Ishikawa (cell line): ENCODE results near the gene SLC4A3.

Experiments used
- CEBPB ChIP-seq: IDR thresholded peaks from 2 replicates; pipeline ENCODE4 v1.6.1; 2012
- CREB1 ChIP-seq: IDR thresholded peaks from 2 replicates; pipeline ENCODE4 v1.6.1; 2012; ENCODE audit warnings: low read depth
- EGR1 ChIP-seq: IDR thresholded peaks from 2 replicates; pipeline ENCODE4 v1.6.1; 2012
- EP300 ChIP-seq: IDR thresholded peaks from 2 replicates; pipeline ENCODE4 v1.6.1; 2012; ENCODE audit warnings: borderline replicate concordance
- FOXM1 ChIP-seq: IDR thresholded peaks from 2 replicates; pipeline ENCODE4 v1.6.1; 2012; ENCODE audit warnings: low read depth, borderline replicate concordance
- NFIC ChIP-seq: IDR thresholded peaks from 2 replicates; pipeline ENCODE4 v1.6.1; 2012
- RAD21 ChIP-seq: IDR thresholded peaks from 2 replicates; pipeline ENCODE4 v1.6.1; 2012; ENCODE audit warnings: low read depth
- TAF1 ChIP-seq: IDR thresholded peaks from 2 replicates; pipeline ENCODE4 v1.6.1; 2012; ENCODE audit warnings: low read depth, mild to moderate bottlenecking
- TCF12 ChIP-seq: IDR thresholded peaks from 2 replicates; pipeline ENCODE4 v1.6.1; 2012; ENCODE audit warnings: low read depth
- TEAD4 ChIP-seq: IDR thresholded peaks from 2 replicates; pipeline ENCODE4 v1.6.1; 2012
- YY1 ChIP-seq: IDR thresholded peaks from 2 replicates; pipeline ENCODE4 v1.6.1; 2012; ENCODE audit warnings: low read depth
- ZBTB7A ChIP-seq: IDR thresholded peaks from 2 replicates; pipeline ENCODE4 v1.6.1; 2012; ENCODE audit warnings: low read depth
- TF ChIP-seq, protein P1 (sequence below): IDR thresholded peaks from 2 replicates; pipeline ENCODE4 v1.6.1; 2012
- TF ChIP-seq, protein P2 (sequence below): IDR thresholded peaks from 2 replicates; pipeline ENCODE4 v1.6.1; 2012; ENCODE audit warnings: low read depth, mild to moderate bottlenecking
- TF ChIP-seq, protein P3 (sequence below): IDR thresholded peaks from 2 replicates; pipeline ENCODE4 v1.6.1; 2012

Gene SLC4A3

DNA sequence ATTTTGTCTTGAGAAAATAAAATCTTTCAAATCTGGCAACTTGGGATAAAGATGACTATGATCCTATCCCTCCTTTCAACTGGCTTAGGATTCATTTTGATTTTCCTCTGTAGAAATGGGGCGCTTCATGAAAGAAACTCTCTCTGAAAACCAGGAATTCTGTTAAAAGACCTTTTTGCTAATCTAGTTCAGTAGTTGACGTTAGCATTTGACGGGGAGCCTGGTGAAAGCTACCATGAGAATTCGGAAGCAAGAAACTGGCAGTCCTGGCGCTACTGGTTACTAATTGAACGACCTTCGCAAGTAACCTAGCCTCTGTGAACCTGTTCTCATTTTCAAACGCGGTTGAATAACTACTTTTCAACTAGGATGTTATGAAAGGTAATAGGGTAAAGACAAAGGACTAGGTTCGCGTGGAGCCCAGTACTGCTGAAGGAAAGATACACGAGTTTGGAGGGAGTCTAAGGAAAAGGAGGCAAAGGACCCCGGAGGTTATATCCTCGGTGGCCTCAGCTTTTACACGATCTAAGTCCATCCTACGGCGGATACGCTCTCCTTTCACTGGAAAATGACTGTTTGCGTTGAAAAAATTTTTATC lies 30.4 kb upstream of the SLC4A3 start:
- TF ChIP-seq EP300 (no peak), RAD21 (no peak), EGR1 (no peak), YY1 (no peak), TEAD4 (no peak), CREB1 (no peak), ZBTB7A (no peak)
- TF ChIP-seq, protein P1, sequence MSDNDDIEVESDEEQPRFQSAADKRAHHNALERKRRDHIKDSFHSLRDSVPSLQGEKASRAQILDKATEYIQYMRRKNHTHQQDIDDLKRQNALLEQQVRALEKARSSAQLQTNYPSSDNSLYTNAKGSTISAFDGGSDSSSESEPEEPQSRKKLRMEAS, result no peak
- TF ChIP-seq, protein P2, sequence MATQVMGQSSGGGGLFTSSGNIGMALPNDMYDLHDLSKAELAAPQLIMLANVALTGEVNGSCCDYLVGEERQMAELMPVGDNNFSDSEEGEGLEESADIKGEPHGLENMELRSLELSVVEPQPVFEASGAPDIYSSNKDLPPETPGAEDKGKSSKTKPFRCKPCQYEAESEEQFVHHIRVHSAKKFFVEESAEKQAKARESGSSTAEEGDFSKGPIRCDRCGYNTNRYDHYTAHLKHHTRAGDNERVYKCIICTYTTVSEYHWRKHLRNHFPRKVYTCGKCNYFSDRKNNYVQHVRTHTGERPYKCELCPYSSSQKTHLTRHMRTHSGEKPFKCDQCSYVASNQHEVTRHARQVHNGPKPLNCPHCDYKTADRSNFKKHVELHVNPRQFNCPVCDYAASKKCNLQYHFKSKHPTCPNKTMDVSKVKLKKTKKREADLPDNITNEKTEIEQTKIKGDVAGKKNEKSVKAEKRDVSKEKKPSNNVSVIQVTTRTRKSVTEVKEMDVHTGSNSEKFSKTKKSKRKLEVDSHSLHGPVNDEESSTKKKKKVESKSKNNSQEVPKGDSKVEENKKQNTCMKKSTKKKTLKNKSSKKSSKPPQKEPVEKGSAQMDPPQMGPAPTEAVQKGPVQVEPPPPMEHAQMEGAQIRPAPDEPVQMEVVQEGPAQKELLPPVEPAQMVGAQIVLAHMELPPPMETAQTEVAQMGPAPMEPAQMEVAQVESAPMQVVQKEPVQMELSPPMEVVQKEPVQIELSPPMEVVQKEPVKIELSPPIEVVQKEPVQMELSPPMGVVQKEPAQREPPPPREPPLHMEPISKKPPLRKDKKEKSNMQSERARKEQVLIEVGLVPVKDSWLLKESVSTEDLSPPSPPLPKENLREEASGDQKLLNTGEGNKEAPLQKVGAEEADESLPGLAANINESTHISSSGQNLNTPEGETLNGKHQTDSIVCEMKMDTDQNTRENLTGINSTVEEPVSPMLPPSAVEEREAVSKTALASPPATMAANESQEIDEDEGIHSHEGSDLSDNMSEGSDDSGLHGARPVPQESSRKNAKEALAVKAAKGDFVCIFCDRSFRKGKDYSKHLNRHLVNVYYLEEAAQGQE, result no peak

DNA sequence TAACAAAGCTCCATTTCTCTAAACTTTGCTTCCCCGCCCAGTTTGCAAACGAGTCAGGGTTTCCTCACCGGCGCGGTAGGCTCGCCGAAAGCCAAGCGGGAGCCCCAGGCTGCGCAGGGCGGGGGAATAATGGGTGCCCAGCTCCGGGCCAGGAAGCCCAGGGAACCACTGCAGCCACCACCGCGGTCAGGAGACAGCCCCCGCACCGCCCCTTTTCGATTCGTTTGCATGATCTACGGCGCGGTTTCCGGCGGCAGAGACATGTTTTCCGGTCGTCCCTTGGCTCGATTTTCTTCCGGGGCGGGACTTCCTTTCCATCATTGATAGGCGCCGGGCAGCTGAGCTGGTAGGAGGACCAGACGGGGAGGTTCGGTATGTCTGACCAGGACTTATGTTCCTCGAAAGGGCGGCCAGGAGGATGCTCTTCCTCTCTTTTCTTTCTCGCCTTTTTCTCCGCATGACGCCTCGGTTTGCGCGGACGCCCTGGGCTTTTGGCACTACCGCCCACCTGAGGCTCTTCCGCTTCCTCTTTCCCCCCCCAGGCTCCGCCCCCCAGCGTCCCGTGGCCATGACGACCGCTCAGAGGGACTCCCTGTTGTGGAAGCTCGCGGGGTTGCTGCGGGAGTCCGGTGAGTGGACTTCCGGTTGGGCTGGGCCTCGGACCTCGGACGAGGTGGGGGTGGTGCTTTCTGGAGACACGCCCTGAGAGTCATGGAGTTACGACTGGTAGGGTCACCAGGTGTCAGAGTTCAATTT lies 29.7 kb upstream of the SLC4A3 start, which contains the start of gene STK11IP:
Gene STK11IP, plus strand, starts transcription at position 306 of the 756 bp plus-strand sequence. Its CDS starts 263 bp downstream, at position 569.
- TF ChIP-seq CREB1 (peak; percentile 67; the same call in 1 of the 2 replicates), TEAD4 (peak; percentile 35; the same call in 1 of the 2 replicates), TCF12 (no peak; the same call in 1 of the 2 replicates), EGR1 (peak; percentile 27; the same call in 1 of the 2 replicates), CEBPB (no peak), ZBTB7A (no peak), TAF1 (peak; percentile 89), RAD21 (peak; percentile 8; the same call in 1 of the 2 replicates), EP300 (no peak), FOXM1 (no peak), NFIC (peak; percentile 73), YY1 (peak; percentile 78)
- TF ChIP-seq, protein P3, sequence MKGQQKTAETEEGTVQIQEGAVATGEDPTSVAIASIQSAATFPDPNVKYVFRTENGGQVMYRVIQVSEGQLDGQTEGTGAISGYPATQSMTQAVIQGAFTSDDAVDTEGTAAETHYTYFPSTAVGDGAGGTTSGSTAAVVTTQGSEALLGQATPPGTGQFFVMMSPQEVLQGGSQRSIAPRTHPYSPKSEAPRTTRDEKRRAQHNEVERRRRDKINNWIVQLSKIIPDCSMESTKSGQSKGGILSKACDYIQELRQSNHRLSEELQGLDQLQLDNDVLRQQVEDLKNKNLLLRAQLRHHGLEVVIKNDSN, result peak; percentile 36; the same call in 1 of the 2 replicates
- TF ChIP-seq, protein P1, result peak; percentile 64; the same call in 1 of the 2 replicates
- TF ChIP-seq, protein P2, result no peak

DNA sequence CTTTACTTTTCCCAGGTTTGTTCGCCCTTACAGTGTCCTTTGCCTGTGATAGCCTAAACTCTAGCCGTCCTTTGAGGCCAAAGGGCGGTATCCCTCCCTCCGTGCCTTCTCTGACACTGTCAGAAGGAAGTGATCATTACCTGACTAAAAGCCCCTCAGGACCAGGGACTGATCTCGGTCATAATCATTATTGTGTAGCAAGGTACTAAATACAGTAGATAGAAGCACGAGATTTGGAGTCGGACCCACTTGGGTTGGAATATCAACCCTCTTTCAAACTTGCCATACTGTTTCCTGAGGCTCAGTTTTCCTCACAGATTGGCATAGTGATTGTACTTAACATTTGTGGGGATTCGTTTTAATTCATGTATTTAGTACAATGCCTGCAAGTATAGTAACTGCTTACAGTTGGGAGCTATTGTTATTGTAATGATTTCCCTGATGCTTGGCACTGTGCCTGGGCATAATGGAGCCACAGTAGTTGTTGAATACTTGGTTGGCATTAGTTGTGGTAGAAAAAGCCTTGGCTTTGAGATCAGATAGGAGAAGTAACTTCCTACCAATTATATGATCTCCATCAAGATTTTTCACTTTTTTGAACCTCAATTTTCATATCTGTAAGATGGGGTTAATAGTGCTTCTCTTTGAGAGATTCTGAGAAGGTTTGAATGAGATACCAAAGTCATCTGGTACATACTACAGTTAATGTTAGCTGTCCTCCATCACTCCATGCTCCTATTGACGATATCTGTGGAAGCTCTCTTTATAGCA lies 28.9 kb upstream of the SLC4A3 start:
- TF ChIP-seq, protein P1, result no peak
- 0 out of 2 replicates have a peak, but pooled peaks have one; percentile 31 for TF ChIP-seq NFIC

DNA sequence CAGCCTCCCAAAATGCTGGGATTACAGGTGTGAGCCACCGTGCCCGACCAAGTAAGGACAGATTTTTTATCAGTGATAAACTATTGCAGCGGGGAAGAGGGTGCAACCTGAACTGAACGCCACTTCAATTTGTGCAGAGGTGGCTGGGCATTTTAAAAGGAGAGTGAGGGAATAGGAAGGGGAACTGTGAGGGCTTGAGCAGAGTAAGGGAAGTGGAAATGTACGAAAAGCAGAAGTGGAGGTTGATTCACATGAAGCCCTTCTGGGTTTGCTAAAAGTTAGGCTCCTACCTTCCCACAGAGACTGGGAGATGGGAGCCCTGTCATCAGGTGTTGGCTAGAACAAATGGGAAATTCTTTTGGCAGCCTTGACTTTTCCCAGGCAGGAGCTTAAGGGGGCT lies 23.7 kb upstream of the SLC4A3 start:
- no peak for TF ChIP-seq FOXM1
- no peak for TF ChIP-seq CEBPB
- no peak for TF ChIP-seq YY1
- TF ChIP-seq, protein P3, result no peak
- TF ChIP-seq TEAD4, result no peak
- no peak for TF ChIP-seq CREB1

DNA sequence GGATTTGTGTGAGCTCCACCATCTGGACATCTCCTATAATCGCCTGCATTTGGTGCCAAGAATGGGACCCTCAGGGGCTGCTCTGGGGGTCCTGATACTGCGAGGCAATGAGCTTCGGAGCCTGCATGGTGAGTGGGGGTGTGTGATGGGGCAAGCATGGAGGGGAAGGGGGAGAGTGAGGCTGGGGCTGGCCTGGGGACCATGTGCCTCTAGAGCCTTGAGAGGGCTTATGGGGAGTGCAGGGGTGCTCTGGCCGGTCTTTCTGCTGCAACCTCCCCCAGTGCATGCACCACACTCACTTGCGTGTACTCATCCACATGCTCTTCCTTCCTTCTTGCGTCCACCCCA lies 21.8 kb upstream of the SLC4A3 start:
- TF ChIP-seq CREB1, result no peak
- no peak for TF ChIP-seq TEAD4
- no peak for TF ChIP-seq RAD21
- TF ChIP-seq NFIC, result no peak
- no peak for TF ChIP-seq TCF12
- TF ChIP-seq, protein P1, result no peak
- no peak for TF ChIP-seq TAF1
- no peak for TF ChIP-seq EGR1
- TF ChIP-seq, protein P2, result no peak
- TF ChIP-seq, protein P3, result no peak
- no peak for TF ChIP-seq FOXM1
- no peak for TF ChIP-seq CEBPB
